Measurements from ENCODE around the gene B4GALNT3.

The B4GALNT3 gene

GRCh38 chr12:585062-586061 lies 125.6 kb downstream of the B4GALNT3 start:
- TF ChIP-seq CTCF (IDR thresholded peaks at IDR 0.05; ENCODE audit: low read depth, low read length): no peak

GRCh38 chr12:586318-587071 lies 126.8 kb downstream of the B4GALNT3 start:
- DNase-seq (ENCODE audit: extremely low read depth, low read depth): no peak
- no peak for TF ChIP-seq CTCF (IDR thresholded peaks at IDR 0.05; ENCODE audit: low read depth, low read length)

More at GRCh38 chr12:585062-586061, 125.6 kb downstream of the B4GALNT3 start:
- DNase-seq (ENCODE audit: extremely low read depth, low read depth): no peak

GRCh38 chr12:587132-588023 lies 127.6 kb downstream of the B4GALNT3 start:
- no peak for DNase-seq (ENCODE audit: extremely low read depth, low read depth)
- no peak for TF ChIP-seq CTCF (IDR thresholded peaks at IDR 0.05; ENCODE audit: low read depth, low read length)

GRCh38 chr12:588024-588322 lies 128.2 kb downstream of the B4GALNT3 start:
- no peak for TF ChIP-seq CTCF (IDR thresholded peaks at IDR 0.05; ENCODE audit: low read depth, low read length)
- DNase-seq (ENCODE audit: extremely low read depth, low read depth): no peak

- no peak for DNase-seq (ENCODE audit: extremely low read depth, low read depth)
- TF ChIP-seq CTCF (IDR thresholded peaks at IDR 0.05; ENCODE audit: low read depth, low read length): no peak
Observed at GRCh38 chr12:588646-589045, 128.9 kb downstream of the B4GALNT3 start.

GRCh38 chr12:590206-590750 lies 130.5 kb downstream of the B4GALNT3 start:
- TF ChIP-seq CTCF (IDR thresholded peaks at IDR 0.05; ENCODE audit: low read depth, low read length): no peak
- DNase-seq (ENCODE audit: extremely low read depth, low read depth): no peak

Measured in AG09319 (cell line).